HepG2 (cell line): Measurements from ENCODE around the gene CCDC117. TPM values are rescaled to one million over a fixed set of nuclear protein-coding genes. Genes with fewer than 3 reads are reported as not detected.
A peak's percentile ranks its signal among the peaks of the same experiment; 100 is the strongest.

Experiments
- ADNP ChIP-seq: sonication (generic); formaldehyde crosslinking; IDR thresholded peaks from 2 replicates; pipeline ENCODE4 v1.4.0; 2020; ENCODE audit warnings: missing genetic modification reagents
- ATF7-NPFF ChIP-seq: sonication (generic); formaldehyde crosslinking; IDR thresholded peaks from 2 replicates; pipeline ENCODE4 v1.8.1; 2023; ENCODE audit warnings: mild to moderate bottlenecking, low read depth, missing genetic modification reagents, moderate library complexity
- CCAR2 ChIP-seq: fragments of 200-400 bp; formaldehyde crosslinking; optimal IDR thresholded peaks from 2 replicates; pipeline ENCODE3; 2018; ENCODE audit warnings: low read depth, mild to moderate bottlenecking, low read length, moderate library complexity
- HMGA1 ChIP-seq: sonication (generic); formaldehyde crosslinking; conservative IDR thresholded peaks from 2 replicates; pipeline ENCODE4 v1.4.0; 2020; ENCODE audit warnings: missing genetic modification reagents
- KAT8 ChIP-seq: IDR thresholded peaks from 2 replicates; pipeline ENCODE4 v1.6.1; 2016; ENCODE audit warnings: missing genetic modification reagents, missing compliant biosample characterization
- NAIF1 ChIP-seq: sonication (generic); formaldehyde crosslinking; IDR thresholded peaks from 2 replicates; pipeline ENCODE4 v1.5.0; 2020; ENCODE audit warnings: mild to moderate bottlenecking, missing genetic modification reagents, borderline replicate concordance
- NFKBIZ ChIP-seq: IDR thresholded peaks from 2 replicates; pipeline ENCODE4 v1.6.1; 2018; ENCODE audit warnings: missing genetic modification reagents, missing compliant biosample characterization
- RARG ChIP-seq: sonication (generic); formaldehyde crosslinking; IDR thresholded peaks from 2 replicates; pipeline ENCODE4 v1.4.0; 2020; ENCODE audit warnings: low read depth, mild to moderate bottlenecking, missing genetic modification reagents
- RBFOX2 ChIP-seq: fragments of 200-400 bp; formaldehyde crosslinking; IDR thresholded peaks from 2 replicates; pipeline ENCODE4 v1.6.1; 2017; ENCODE audit warnings: low read depth, mild to moderate bottlenecking, low read length
- SOX5 ChIP-seq: IDR thresholded peaks from 2 replicates; pipeline ENCODE4 v1.6.1; 2016; ENCODE audit warnings: borderline replicate concordance
- SP140L ChIP-seq: sonication (generic); formaldehyde crosslinking; IDR thresholded peaks from 2 replicates; pipeline ENCODE4 v1.4.0; 2020; ENCODE audit warnings: missing genetic modification reagents, borderline replicate concordance
- SYNCRIP ChIP-seq: fragments of 200-400 bp; formaldehyde crosslinking; IDR thresholded peaks from 2 replicates; pipeline ENCODE4 v1.6.1; 2018; ENCODE audit warnings: mild to moderate bottlenecking, low read depth, low read length; ENCODE audit not compliant: insufficient read depth
- ZNF329 ChIP-seq: sonication (generic); formaldehyde crosslinking; IDR thresholded peaks from 2 replicates; pipeline ENCODE4 v1.9.0; 2021; ENCODE audit warnings: low read depth, mild to moderate bottlenecking, missing genetic modification reagents
- ZNF382 ChIP-seq: sonication (generic); formaldehyde crosslinking; IDR thresholded peaks from 2 replicates; pipeline ENCODE4 v1.5.0; 2020; ENCODE audit warnings: missing genetic modification reagents, mild to moderate bottlenecking, borderline replicate concordance
- ZNF383 ChIP-seq: sonication (generic); formaldehyde crosslinking; IDR thresholded peaks from 2 replicates; pipeline ENCODE4 v1.4.0; 2020; ENCODE audit warnings: missing genetic modification reagents, mild to moderate bottlenecking, borderline replicate concordance
- ZNF432 ChIP-seq: sonication (generic); formaldehyde crosslinking; IDR thresholded peaks from 2 replicates; pipeline ENCODE4 v1.5.0; 2020; ENCODE audit warnings: missing genetic modification reagents, mild to moderate bottlenecking, borderline replicate concordance
- ZNF614 ChIP-seq: IDR thresholded peaks from 2 replicates; pipeline ENCODE4 v1.6.1; 2018; ENCODE audit warnings: missing biosample characterization, missing genetic modification reagents, inconsistent platforms, borderline replicate concordance
- ZNF615 ChIP-seq: sonication (generic); formaldehyde crosslinking; IDR thresholded peaks from 2 replicates; pipeline ENCODE4 v1.5.0; 2020; ENCODE audit warnings: mild to moderate bottlenecking, missing genetic modification reagents, borderline replicate concordance
- ZNF652 ChIP-seq: IDR thresholded peaks from 2 replicates; pipeline ENCODE4 v1.6.1; 2016; ENCODE audit warnings: low read depth, borderline replicate concordance
- ZNF703 ChIP-seq: sonication (generic); formaldehyde crosslinking; IDR thresholded peaks from 2 replicates; pipeline ENCODE4 v1.5.1; 2020; ENCODE audit warnings: missing genetic modification reagents, mild to moderate bottlenecking, moderate library complexity, borderline replicate concordance
- ZNF850 ChIP-seq: sonication (generic); formaldehyde crosslinking; conservative IDR thresholded peaks from 2 replicates; pipeline ENCODE4 v1.9.0; 2021; ENCODE audit warnings: mild to moderate bottlenecking, missing genetic modification reagents
- ZSCAN20 ChIP-seq: sonication (generic); formaldehyde crosslinking; IDR thresholded peaks from 2 replicates; pipeline ENCODE4 v1.4.0; 2020; ENCODE audit warnings: missing genetic modification reagents, mild to moderate bottlenecking, borderline replicate concordance
- polyA plus RNA-seq, 8 experiments: library from polyadenylated mRNA; depleted of rRNA in 3 of 8; stranded (reverse) in 7 of 8; unstranded in 1 of 8; fragments of >200 nt; fragmentation: Illumina TruSeq in 4 of 8; extraction: Trizol in 4 of 8; gene quantifications; 2 replicates each; pipeline versions ENCODE4 v1.2.1 to v1.2.3, GENCODE V29; 2011 to 2016; ENCODE audit warnings: low read depth in 4 of 8, missing spikeins in 1 of 8, mixed read lengths in 1 of 8; ENCODE audit not compliant: insufficient read depth in 1 of 8
- total RNA-seq, 5 experiments: library from RNA; depleted of rRNA; stranded (reverse); fragments of >200 nt; fragmentation: Illumina TruSeq; extraction: Trizol; gene quantifications; 2 replicates each; pipeline ENCODE4 v1.2.3, GENCODE V29; 2016; ENCODE audit warnings: low read depth in 1 of 5
- TF ChIP-seq, protein P1 (sequence below): sonication (generic); formaldehyde crosslinking; IDR thresholded peaks from 2 replicates; pipeline ENCODE4 v1.4.0; 2020; ENCODE audit warnings: mild to moderate bottlenecking, missing genetic modification reagents
- TF ChIP-seq, protein P2 (sequence below): IDR thresholded peaks from 2 replicates; pipeline ENCODE4 v1.6.1; 2018; ENCODE audit warnings: missing genetic modification reagents, mild to moderate bottlenecking, missing compliant biosample characterization
- TF ChIP-seq, protein P3 (sequence below), 2 experiments: fragments of 450-650 bp in 1 of 2; sonication (generic) in 1 of 2; formaldehyde crosslinking; IDR thresholded peaks; 2 replicates each; pipeline versions ENCODE4 v1.5.0 to v1.8.0; 2020 to 2022; ENCODE audit warnings: mild to moderate bottlenecking in 1 of 2, missing genetic modification reagents in 1 of 2

The CCDC117 gene
- total and polyA plus RNA-seq, 2 of the 13 experiments (the other 11 are each of a cell fraction or from before 2014, with no cell fraction given), result 12.6 to 34.2 TPM

DNA sequence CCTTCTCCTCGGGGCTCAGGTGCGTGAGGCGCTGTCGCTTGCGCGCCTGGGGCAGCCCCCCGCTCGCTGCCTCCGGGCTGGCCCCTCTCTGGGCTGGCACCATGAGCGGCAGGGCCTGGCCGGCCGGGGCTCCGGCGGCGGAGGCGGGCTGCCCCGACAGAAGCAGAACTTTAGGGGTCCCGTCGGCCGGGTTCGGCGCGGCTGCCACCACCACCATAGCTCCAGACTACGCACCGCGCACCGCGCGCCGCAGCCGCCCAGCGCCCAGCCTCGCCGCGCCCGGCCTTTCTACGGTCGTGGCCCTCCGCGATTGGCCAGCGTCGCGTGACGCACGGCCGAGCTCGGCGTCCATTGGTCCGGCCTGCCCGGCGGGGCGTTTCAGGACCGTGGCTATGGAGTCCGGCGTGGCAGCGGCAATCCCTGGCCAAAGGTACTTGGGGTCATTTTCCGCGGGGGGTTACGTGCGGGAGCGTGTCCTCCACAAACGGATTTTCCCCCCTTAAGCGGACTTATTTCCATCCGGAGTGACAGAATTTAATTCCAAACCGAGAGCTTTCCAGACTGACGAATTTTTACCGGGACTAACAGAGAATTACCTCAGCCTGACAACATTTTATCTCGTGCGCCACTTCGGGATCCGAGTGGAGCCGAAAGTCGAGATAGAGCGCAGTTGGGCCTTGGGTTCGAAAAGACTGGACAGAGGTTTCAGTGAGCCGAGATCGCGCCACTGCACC is 28.0 kb downstream of the CCDC117 start, which contains the start of gene XBP1 (continued):
- TF ChIP-seq SYNCRIP (no peak), ZNF614 (CRISPR knock-in tag) (0 out of 2 replicates have a peak, but pooled peaks have one; percentile 12), SP140L (CRISPR knock-in tag) (peak; percentile 34; the same call in 1 of the 2 replicates), ZNF383 (CRISPR knock-in tag) (no peak), ZNF850 (CRISPR knock-in tag) (0 out of 2 replicates have a peak, but pooled peaks have one; percentile 67), ATF7-NPFF (CRISPR knock-in tag) (peak; percentile 83; the same call in 1 of the 2 replicates), SOX5 (CRISPR knock-in tag) (no peak), ZNF382 (CRISPR knock-in tag) (no peak), ZNF615 (no peak), ZNF652 (CRISPR knock-in tag) (no peak), CCAR2 (no peak), KAT8 (CRISPR knock-in tag) (peak; percentile 44), NAIF1 (CRISPR knock-in tag) (no peak), ZNF329 (peak; percentile 55; the same call in 1 of the 2 replicates), RARG (CRISPR knock-in tag) (0 out of 2 replicates have a peak, but pooled peaks have one; percentile 26), NFKBIZ (0 out of 2 replicates have a peak, but pooled peaks have one; percentile 27), ZSCAN20 (CRISPR knock-in tag) (no peak), RBFOX2 (peak; percentile 100), ZNF703 (0 out of 2 replicates have a peak, but pooled peaks have one; percentile 37), ZNF432 (CRISPR knock-in tag) (no peak), HMGA1 (CRISPR knock-in tag) (no peak), ADNP (CRISPR knock-in tag) (no peak)
- TF ChIP-seq, protein P1, sequence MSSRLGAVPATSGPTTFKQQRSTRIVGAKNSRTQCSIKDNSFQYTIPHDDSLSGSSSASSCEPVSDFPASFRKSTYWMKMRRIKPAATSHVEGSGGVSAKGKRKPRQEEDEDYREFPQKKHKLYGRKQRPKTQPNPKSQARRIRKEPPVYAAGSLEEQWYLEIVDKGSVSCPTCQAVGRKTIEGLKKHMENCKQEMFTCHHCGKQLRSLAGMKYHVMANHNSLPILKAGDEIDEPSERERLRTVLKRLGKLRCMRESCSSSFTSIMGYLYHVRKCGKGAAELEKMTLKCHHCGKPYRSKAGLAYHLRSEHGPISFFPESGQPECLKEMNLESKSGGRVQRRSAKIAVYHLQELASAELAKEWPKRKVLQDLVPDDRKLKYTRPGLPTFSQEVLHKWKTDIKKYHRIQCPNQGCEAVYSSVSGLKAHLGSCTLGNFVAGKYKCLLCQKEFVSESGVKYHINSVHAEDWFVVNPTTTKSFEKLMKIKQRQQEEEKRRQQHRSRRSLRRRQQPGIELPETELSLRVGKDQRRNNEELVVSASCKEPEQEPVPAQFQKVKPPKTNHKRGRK (CRISPR knock-in tag), result no peak
- TF ChIP-seq, protein P2, sequence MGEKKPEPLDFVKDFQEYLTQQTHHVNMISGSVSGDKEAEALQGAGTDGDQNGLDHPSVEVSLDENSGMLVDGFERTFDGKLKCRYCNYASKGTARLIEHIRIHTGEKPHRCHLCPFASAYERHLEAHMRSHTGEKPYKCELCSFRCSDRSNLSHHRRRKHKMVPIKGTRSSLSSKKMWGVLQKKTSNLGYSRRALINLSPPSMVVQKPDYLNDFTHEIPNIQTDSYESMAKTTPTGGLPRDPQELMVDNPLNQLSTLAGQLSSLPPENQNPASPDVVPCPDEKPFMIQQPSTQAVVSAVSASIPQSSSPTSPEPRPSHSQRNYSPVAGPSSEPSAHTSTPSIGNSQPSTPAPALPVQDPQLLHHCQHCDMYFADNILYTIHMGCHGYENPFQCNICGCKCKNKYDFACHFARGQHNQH, result no peak; the same call in 1 of the 2 replicates
- TF ChIP-seq, protein P3, sequence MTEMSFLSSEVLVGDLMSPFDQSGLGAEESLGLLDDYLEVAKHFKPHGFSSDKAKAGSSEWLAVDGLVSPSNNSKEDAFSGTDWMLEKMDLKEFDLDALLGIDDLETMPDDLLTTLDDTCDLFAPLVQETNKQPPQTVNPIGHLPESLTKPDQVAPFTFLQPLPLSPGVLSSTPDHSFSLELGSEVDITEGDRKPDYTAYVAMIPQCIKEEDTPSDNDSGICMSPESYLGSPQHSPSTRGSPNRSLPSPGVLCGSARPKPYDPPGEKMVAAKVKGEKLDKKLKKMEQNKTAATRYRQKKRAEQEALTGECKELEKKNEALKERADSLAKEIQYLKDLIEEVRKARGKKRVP (CRISPR knock-in tag; IDR thresholded peaks at IDR 0.05), result peak in 1 of 2 experiments; percentile 24; a peak in 1 of 4 replicates
